Activated B cell treated with CpG ODN at 0.5 μM for 24 hours (primary cell): Measurements from ENCODE around the gene RARS2. TPM values are rescaled to one million over a fixed set of nuclear protein-coding genes. Genes with fewer than 3 reads are reported as not detected.

Experiments
- ATAC-seq: fragments of 200-7000 bp; cut with Tn5 transposase; one replicate; pipeline ENCODE4 v1.10.0; 2021; ENCODE audit warnings: low read depth, mild to moderate bottlenecking, moderate library complexity
- CTCF ChIA-PET: fragments of 350-600 bp; sonication (Branson Sonifier 250); formaldehyde crosslinking; loops from one replicate; lab custom pipeline; 2021; ENCODE audit warnings: antibody characterized with exemption; lab: Charles Lee
- POLR2A ChIA-PET: fragments of 350-600 bp; sonication (Branson Sonifier 250); formaldehyde crosslinking; loops from one replicate; lab custom pipeline; 2021; ENCODE audit warnings: antibody characterized with exemption; lab: Charles Lee
- DNase-seq: peaks from one replicate; pipeline ENCODE4 v3.0.0; 2022
- H3K27ac Mint-ChIP-seq: one replicate; pipeline ENCODE4 v1.8.0; 2020; ENCODE audit warnings: mixed read lengths
- H3K27me3 Mint-ChIP-seq: one replicate; pipeline ENCODE4 v1.8.0; 2021; ENCODE audit warnings: mixed read lengths
- H3K36me3 Mint-ChIP-seq: one replicate; pipeline ENCODE4 v1.8.0; 2021; ENCODE audit warnings: low read depth, mixed read lengths
- H3K4me1 Mint-ChIP-seq: one replicate; pipeline ENCODE4 v1.8.0; 2021; ENCODE audit warnings: mixed read lengths
- H3K4me3 Mint-ChIP-seq: one replicate; pipeline ENCODE4 v1.8.0; 2020; ENCODE audit warnings: mild to moderate bottlenecking, mixed read lengths
- H3K9me3 Mint-ChIP-seq: one replicate; pipeline ENCODE4 v1.8.0; 2020; ENCODE audit warnings: mixed read lengths
- intact Hi-C: fragments of 100-400 bp; cut with micrococcal nuclease; formaldehyde crosslinking; loops from one replicate; pipeline ENCODE4 v1.15.1; 2024
- total RNA-seq: library from RNA; stranded (reverse); gene quantifications from 2 replicates; pipeline ENCODE4 v1.2.3, GENCODE V29; 2022
- TF ChIP-seq, protein P1 (sequence below): fragments of 200-600 bp; IDR thresholded peaks from one replicate; pipeline ENCODE4 v1.8.0; 2022; ENCODE audit warnings: antibody characterized with exemption, mild to moderate bottlenecking

Gene RARS2
- total RNA-seq, 1 donor from 2014 or later: 27.0 TPM

DNA sequence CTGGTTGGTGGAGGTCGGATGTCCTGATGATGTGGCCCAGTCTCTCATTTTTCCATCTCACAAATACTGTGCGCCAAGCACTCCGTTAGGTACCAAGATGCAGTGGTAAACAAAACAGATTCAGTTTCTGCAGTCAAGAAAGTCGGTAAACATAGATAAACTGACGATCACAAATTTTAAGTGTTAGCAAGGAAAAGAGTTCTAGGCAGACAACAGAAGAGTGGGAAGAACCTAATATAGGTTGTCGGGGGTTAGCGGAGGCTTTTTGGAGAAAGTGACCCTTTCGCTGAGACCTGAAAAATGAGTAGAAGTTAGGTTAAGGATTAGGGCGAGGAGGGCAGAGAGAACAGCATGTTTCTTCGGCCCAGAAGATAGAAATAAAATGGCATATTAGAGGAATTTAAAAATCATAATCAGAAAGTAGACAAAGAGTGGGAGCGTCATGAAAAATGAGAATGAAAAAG is 662 bp upstream of the RARS2 start:
- CTCF ChIA-PET: no interaction called here
- H3K4me1 Mint-ChIP-seq: peaks cover 47% of the 10 kb centered on the region
- no peaks in the 10 kb centered on the region for H3K27me3 Mint-ChIP-seq
- H3K27ac Mint-ChIP-seq: peak overlapping the region; percentile 88
- no peak for DNase-seq
- H3K9me3 Mint-ChIP-seq: no peaks in the 10 kb centered on the region
- intact Hi-C loops: loop anchor here (1.0 to 5.0 kb wide), 7 partner anchors 112 to 1762 kb away; partner anchors contain the start of genes AKIRIN2, SLC35A1, UBE2J1 and ZNF292
- POLR2A ChIA-PET: interaction anchor here (0.5 to 1.5 kb wide), 4 partner anchors 110 to 1489 kb away, joined by 3 to 4 read pairs (median 3); no protein-coding TSS in a partner anchor
- no peak for ATAC-seq
- TF ChIP-seq, protein P1, sequence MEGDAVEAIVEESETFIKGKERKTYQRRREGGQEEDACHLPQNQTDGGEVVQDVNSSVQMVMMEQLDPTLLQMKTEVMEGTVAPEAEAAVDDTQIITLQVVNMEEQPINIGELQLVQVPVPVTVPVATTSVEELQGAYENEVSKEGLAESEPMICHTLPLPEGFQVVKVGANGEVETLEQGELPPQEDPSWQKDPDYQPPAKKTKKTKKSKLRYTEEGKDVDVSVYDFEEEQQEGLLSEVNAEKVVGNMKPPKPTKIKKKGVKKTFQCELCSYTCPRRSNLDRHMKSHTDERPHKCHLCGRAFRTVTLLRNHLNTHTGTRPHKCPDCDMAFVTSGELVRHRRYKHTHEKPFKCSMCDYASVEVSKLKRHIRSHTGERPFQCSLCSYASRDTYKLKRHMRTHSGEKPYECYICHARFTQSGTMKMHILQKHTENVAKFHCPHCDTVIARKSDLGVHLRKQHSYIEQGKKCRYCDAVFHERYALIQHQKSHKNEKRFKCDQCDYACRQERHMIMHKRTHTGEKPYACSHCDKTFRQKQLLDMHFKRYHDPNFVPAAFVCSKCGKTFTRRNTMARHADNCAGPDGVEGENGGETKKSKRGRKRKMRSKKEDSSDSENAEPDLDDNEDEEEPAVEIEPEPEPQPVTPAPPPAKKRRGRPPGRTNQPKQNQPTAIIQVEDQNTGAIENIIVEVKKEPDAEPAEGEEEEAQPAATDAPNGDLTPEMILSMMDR: no peak
- H3K4me3 Mint-ChIP-seq: peak overlapping the region; percentile 97
- peaks cover 24% of the 10 kb centered on the region for H3K36me3 Mint-ChIP-seq

GRCh38 chr6:87588756-87589407 is 905 bp downstream of the RARS2 start:
- Mint-ChIP-seq H3K4me1 (peaks cover 51% of the 10 kb centered on the region), H3K27ac (no peak overlapping the region), H3K9me3 (no peaks in the 10 kb centered on the region), H3K27me3 (no peaks in the 10 kb centered on the region), H3K4me3 (peak overlapping the region; percentile 97), H3K36me3 (peaks cover 26% of the 10 kb centered on the region)
- CTCF ChIA-PET: no interaction called here
- intact Hi-C loops: loop anchor here (2.0 to 10.0 kb wide), 2 partner anchors 266 to 576 kb away; partner anchors contain the start of genes CNR1 and SMIM8
- POLR2A ChIA-PET: interaction anchor here (0.6 to 1.5 kb wide), 13 partner anchors 9 to 1490 kb away, joined by 3 to 15 read pairs (median 3); partner anchors contain the start of genes AKIRIN2 and CFAP206
- TF ChIP-seq, protein P1: no peak
- DNase-seq: no peak
- ATAC-seq: no peak

GRCh38 chr6:87586371-87587077 is 3.3 kb downstream of the RARS2 start:
- ChIA-PET CTCF (no interaction called here), POLR2A (no interaction called here)
- no peaks in the 10 kb centered on the region for H3K27me3 Mint-ChIP-seq
- TF ChIP-seq, protein P1: no peak
- no peak for ATAC-seq
- no peak overlapping the region for H3K27ac Mint-ChIP-seq
- no peak overlapping the region for H3K4me3 Mint-ChIP-seq
- no peak for DNase-seq
- H3K9me3 Mint-ChIP-seq: no peaks in the 10 kb centered on the region
- intact Hi-C loops: loop anchor here (10.0 kb wide), 1 partner anchor 578 kb away; the partner anchor contains the start of gene CNR1
- H3K4me1 Mint-ChIP-seq: peaks cover 49% of the 10 kb centered on the region
- peaks cover 43% of the 10 kb centered on the region for H3K36me3 Mint-ChIP-seq

GRCh38 chr6:87583822-87584221 is 6.0 kb downstream of the RARS2 start:
- intact Hi-C loops: loop anchor here (10.0 kb wide), 1 partner anchor 581 kb away; the partner anchor contains the start of gene CNR1
- DNase-seq: no peak
- no peak for ATAC-seq
- no peak overlapping the region for H3K27ac Mint-ChIP-seq
- peaks cover 24% of the 10 kb centered on the region for H3K4me1 Mint-ChIP-seq
- TF ChIP-seq, protein P1: no peak
- ChIA-PET CTCF (no interaction called here), POLR2A (no interaction called here)
- H3K4me3 Mint-ChIP-seq: no peak overlapping the region
- H3K36me3 Mint-ChIP-seq: peaks cover 50% of the 10 kb centered on the region
- no peaks in the 10 kb centered on the region for H3K9me3 Mint-ChIP-seq
- no peaks in the 10 kb centered on the region for H3K27me3 Mint-ChIP-seq

DNA sequence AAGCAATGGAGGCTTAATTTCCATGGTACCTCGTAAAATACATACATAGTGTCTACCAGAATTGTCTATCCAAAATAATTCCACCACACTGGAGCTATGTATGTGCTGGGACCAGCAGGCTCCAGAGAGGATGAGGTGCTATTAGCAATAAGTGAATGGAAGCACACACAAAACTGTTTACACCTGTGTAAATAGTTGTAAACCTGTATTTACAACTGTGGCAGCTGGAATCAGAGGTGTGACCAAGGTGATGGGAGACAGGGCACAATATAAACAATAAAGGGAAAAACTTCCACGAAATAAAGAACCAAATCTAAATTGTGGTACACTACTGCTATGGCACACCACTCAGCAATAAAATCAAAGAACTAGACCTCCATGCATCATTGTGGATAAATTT is 14.4 kb downstream of the RARS2 start:
- intact Hi-C loops: no loop called here
- no peak for ATAC-seq
- CTCF ChIA-PET: no interaction called here

More for the DNA sequence above, 14.4 kb downstream of the RARS2 start:
- TF ChIP-seq, protein P1: no peak
- Mint-ChIP-seq H3K36me3 (peaks cover 41% of the 10 kb centered on the region), H3K4me3 (no peak overlapping the region), H3K9me3 (no peaks in the 10 kb centered on the region), H3K27me3 (no peaks in the 10 kb centered on the region), H3K27ac (no peak overlapping the region), H3K4me1 (peaks cover 43% of the 10 kb centered on the region)
- POLR2A ChIA-PET: no interaction called here
- no peak for DNase-seq
